NCI-H524 (cell line): ENCODE measurements around the gene CHP1.
"Not testable (repeated sequence)": the region's sequence is repeated elsewhere in the genome, so short reads cannot be mapped to it uniquely, and the experiment has no call there.

Experiments
- DNase-seq, 2 experiments: peaks; one replicate each; lab custom pipeline; 2025; lab: John Stamatoyannopoulos, UW

Gene CHP1

GRCh38 chr15:41256577-41257038, 25.5 kb downstream of the CHP1 start:
- DNase-seq: no peak

- no peak for DNase-seq
These were observed 27.8 kb downstream of the CHP1 start for GRCh38 chr15:41258750-41259471.

GRCh38 chr15:41259546-41260189, 28.6 kb downstream of the CHP1 start:
- no peak for DNase-seq

- DNase-seq: not testable (repeated sequence)
These were observed 29.9 kb downstream of the CHP1 start for GRCh38 chr15:41260924-41261323.

GRCh38 chr15:41262571-41262970, 31.5 kb downstream of the CHP1 start:
- no peak for DNase-seq

- no peak for DNase-seq
These were observed 32.9 kb downstream of the CHP1 start for GRCh38 chr15:41263891-41264351.

- DNase-seq: no peak
These were observed 38.8 kb downstream of the CHP1 start for GRCh38 chr15:41269887-41270286.

- no peak for DNase-seq
These were observed 45.8 kb downstream of the CHP1 start for GRCh38 chr15:41276831-41277230.

GRCh38 chr15:41278319-41278718, 47.3 kb downstream of the CHP1 start:
- DNase-seq: no peak

- DNase-seq: no peak
These were observed 48.6 kb downstream of the CHP1 start for GRCh38 chr15:41279535-41280283.

GRCh38 chr15:41281236-41281635, 50.2 kb downstream of the CHP1 start:
- no peak for DNase-seq

GRCh38 chr15:41282436-41282835, 51.4 kb downstream of the CHP1 start:
- DNase-seq: not testable (repeated sequence)

GRCh38 chr15:41282980-41283652, 52.0 kb downstream of the CHP1 start:
- peak in 1 of 2 experiments; percentile 19 for DNase-seq

- peak; percentile 99 for DNase-seq
These were observed 52.8 kb downstream of the CHP1 start for GRCh38 chr15:41283653-41284426.

- DNase-seq: peak; percentile 6 to 42
These were observed 53.5 kb downstream of the CHP1 start for GRCh38 chr15:41284427-41285177.

- DNase-seq: no peak
These were observed 54.2 kb downstream of the CHP1 start for GRCh38 chr15:41285285-41285684.

- DNase-seq: no peak
These were observed 55.7 kb downstream of the CHP1 start for GRCh38 chr15:41286665-41287333.

GRCh38 chr15:41288464-41288863, 57.4 kb downstream of the CHP1 start:
- no peak for DNase-seq

- DNase-seq: no peak
These were observed 58.9 kb downstream of the CHP1 start for GRCh38 chr15:41289953-41290352.

GRCh38 chr15:41291065-41291631, 60.1 kb downstream of the CHP1 start:
- no peak for DNase-seq
